Esophagus muscularis mucosa (tissue), 4 donors: ENCODE data around the gene UBE4B. TPM values are rescaled to one million over a fixed set of nuclear protein-coding genes. Genes with fewer than 3 reads are reported as not detected.
"Not testable (repeated sequence)": the region's sequence is repeated elsewhere in the genome, so short reads cannot be mapped to it uniquely, and the experiment has no call there.

Experiments used
- DNase-seq: peaks from one replicate; pipeline ENCODE4 v3.0.0-alpha.2; 2017; ENCODE audit errors: extremely low spot score
- H3K27ac ChIP-seq, 4 donors: fragments of 200-600 bp; sonication (generic); replicated peaks in 1 of 4; 1 replicate in 3 of 4; 2 replicates in 1 of 4; pipeline ENCODE4 v1.5.1; 2016 to 2019; ENCODE audit warnings: mild to moderate bottlenecking in 1 of 4
- H3K27me3 ChIP-seq, 4 donors: fragments of 200-600 bp; sonication (generic); one replicate each; pipeline versions ENCODE4 v1.5.1 to v1.6.0; 2016 to 2019
- H3K36me3 ChIP-seq, 4 donors: fragments of 200-600 bp; sonication (generic); one replicate each; pipeline ENCODE4 v1.5.1; 2016 to 2019
- H3K4me1 ChIP-seq, 4 donors: fragments of 200-600 bp; sonication (generic); one replicate each; pipeline ENCODE4 v1.5.1; 2016 to 2019
- H3K4me3 ChIP-seq, 4 donors: fragments of 200-600 bp; sonication (generic); 1 replicate in 2 of 4; 2 replicates in 2 of 4; pipeline ENCODE4 v1.5.1; 2016 to 2019; ENCODE audit warnings: mild to moderate bottlenecking in 4 of 4, moderate library complexity in 1 of 4
- H3K9me3 ChIP-seq, 4 donors: fragments of 200-600 bp; sonication (generic); 1 replicate in 3 of 4; 2 replicates in 1 of 4; pipeline ENCODE4 v1.5.1; 2016 to 2019
- CTCF ChIP-seq, 3 experiments: fragments of 200-600 bp in 2 of 3; fragments of 450-650 bp in 1 of 3; sonication (generic) in 2 of 3; IDR thresholded peaks; one replicate each; pipeline ENCODE4 v1.5.1; 2017 to 2019; ENCODE audit warnings: antibody characterized with exemption in 3 of 3, mild to moderate bottlenecking in 2 of 3, moderate library complexity in 1 of 3
- EP300 ChIP-seq: sonication (generic); formaldehyde crosslinking; IDR thresholded peaks from one replicate; pipeline ENCODE4 v1.6.1; 2017; ENCODE audit warnings: antibody characterized with exemption
- POLR2A ChIP-seq: fragments of 450-650 bp; IDR thresholded peaks from one replicate; pipeline ENCODE4 v1.6.1; 2017; ENCODE audit warnings: antibody characterized with exemption, moderate library complexity, mild to moderate bottlenecking, low read depth
- POLR2AphosphoS5 ChIP-seq, 2 donors: sonication (generic); formaldehyde crosslinking; IDR thresholded peaks; one replicate each; pipeline ENCODE4 v1.6.1; 2017; ENCODE audit warnings: antibody characterized with exemption in 2 of 2
- WGBS: methylation state at CpG from one replicate; pipeline ENCODE4 v1.1.5; 2018; 5-methylcytosine and 5-hydroxymethylcytosine counted together
- intact Hi-C: fragments of 100-400 bp; cut with DNase I; formaldehyde crosslinking; loops from one replicate; pipeline ENCODE4 v1.15.1; 2023
- total RNA-seq, 4 donors: library from RNA; depleted of rRNA; stranded (reverse); fragments of >200 nt; gene quantifications; one replicate each; pipeline versions ENCODE4 v1.1.0 to v1.2.1, GENCODE V29; 2016

Gene UBE4B
- total RNA-seq, 4 donors from 2014 or later: 58.6 to 110 (median 85.5) TPM

GRCh38 chr1:10007169-10007568 is 25.6 kb upstream of the UBE4B start:
- intact Hi-C loops: no loop called here
- no peaks in the 10 kb centered on the region for H3K9me3 ChIP-seq
- WGBS: 56% methylated on average over 4 of the region's 4 CpGs
- no peak overlapping the region for H3K27ac ChIP-seq
- no peak for DNase-seq
- peaks cover 0 to 32% (median 6%) of the 10 kb centered on the region in 4 donors for H3K36me3 ChIP-seq
- no peaks in the 10 kb centered on the region for H3K27me3 ChIP-seq
- no peak overlapping the region for H3K4me3 ChIP-seq
- TF ChIP-seq CTCF (IDR thresholded peaks at IDR 0.05) (no peak), POLR2A (no peak), EP300 (no peak), POLR2AphosphoS5 (IDR thresholded peaks at IDR 0.05) (no peak)
- H3K4me1 ChIP-seq: peaks cover 0 to 4% (median 0%) of the 10 kb centered on the region in 4 donors

GRCh38 chr1:10014016-10014415 is 18.7 kb upstream of the UBE4B start:
- Histone ChIP-seq H3K36me3 (peaks cover 0 to 28% (median 3%) of the 10 kb centered on the region in 4 donors), H3K27me3 (no peaks in the 10 kb centered on the region), H3K4me1 (peaks cover 0 to 12% (median 9%) of the 10 kb centered on the region in 4 donors), H3K27ac (no peak overlapping the region), H3K9me3 (no peaks in the 10 kb centered on the region), H3K4me3 (no peak overlapping the region)
- TF ChIP-seq CTCF (IDR thresholded peaks at IDR 0.05) (no peak), POLR2A (no peak), EP300 (no peak), POLR2AphosphoS5 (IDR thresholded peaks at IDR 0.05) (no peak)
- WGBS: 89% methylated on average over 5 of the region's 5 CpGs
- intact Hi-C loops: no loop called here
- no peak for DNase-seq

- intact Hi-C loops: no loop called here
Measured at GRCh38 chr1:10019561-10019960, 13.2 kb upstream of the UBE4B start.

GRCh38 chr1:10020086-10020485 is 12.7 kb upstream of the UBE4B start:
- intact Hi-C loops: no loop called here
- H3K27me3 ChIP-seq: no peaks in the 10 kb centered on the region
- no peak overlapping the region for H3K4me3 ChIP-seq
- peaks cover 0 to 12% (median 9%) of the 10 kb centered on the region in 4 donors for H3K4me1 ChIP-seq
- TF ChIP-seq CTCF (IDR thresholded peaks at IDR 0.05): no peak
- no peak for TF ChIP-seq POLR2A
- TF ChIP-seq EP300: no peak
- TF ChIP-seq POLR2AphosphoS5 (IDR thresholded peaks at IDR 0.05): no peak
- 87% methylated on average over 3 of the region's 3 CpGs for WGBS
- no peaks in the 10 kb centered on the region for H3K9me3 ChIP-seq
- no peak overlapping the region for H3K27ac ChIP-seq
- DNase-seq: no peak
- no peaks in the 10 kb centered on the region for H3K36me3 ChIP-seq

More at GRCh38 chr1:10019561-10019960, 13.2 kb upstream of the UBE4B start:
- DNase-seq: no peak
- Histone ChIP-seq H3K27ac (no peak overlapping the region), H3K4me1 (peaks cover 0 to 12% (median 9%) of the 10 kb centered on the region in 4 donors), H3K4me3 (no peak overlapping the region), H3K9me3 (no peaks in the 10 kb centered on the region), H3K27me3 (no peaks in the 10 kb centered on the region), H3K36me3 (no peaks in the 10 kb centered on the region)
- TF ChIP-seq CTCF (IDR thresholded peaks at IDR 0.05) (no peak), EP300 (no peak), POLR2A (no peak), POLR2AphosphoS5 (IDR thresholded peaks at IDR 0.05) (no peak)

- DNase-seq, H3K27ac ChIP-seq, intact Hi-C loops, H3K9me3 ChIP-seq, H3K27me3 ChIP-seq, H3K36me3 ChIP-seq, H3K4me3 ChIP-seq, H3K4me1 ChIP-seq: not testable (repeated sequence)
- 39% methylated on average over 2 of the region's 2 CpGs for WGBS
Measured at GRCh38 chr1:10020678-10021077, 12.1 kb upstream of the UBE4B start.

- H3K27ac ChIP-seq, DNase-seq, H3K27me3 ChIP-seq, intact Hi-C loops, H3K36me3 ChIP-seq, H3K4me3 ChIP-seq, H3K4me1 ChIP-seq, H3K9me3 ChIP-seq: not testable (repeated sequence)
- WGBS: 83% methylated on average over 4 of the region's 4 CpGs
Measured at GRCh38 chr1:10021992-10022391, 10.8 kb upstream of the UBE4B start.
